HG03108 (cell line): ENCODE results near the gene HS6ST3.

Experiments used
- ATAC-seq: cut with Tn5 transposase; IDR thresholded peaks from one replicate; pipeline ENCODE4 v1.9.1; 2021; ENCODE audit warnings: moderate library complexity; ENCODE audit not compliant: unreplicated experiment

The HS6ST3 gene

GRCh38 chr13:96646101-96646500, 556.2 kb downstream of the HS6ST3 start:
- no peak for ATAC-seq

- no peak for ATAC-seq
Measured at GRCh38 chr13:96646515-96647211, 556.8 kb downstream of the HS6ST3 start.

GRCh38 chr13:96650301-96650886, 560.5 kb downstream of the HS6ST3 start:
- ATAC-seq, result peak; percentile 88

GRCh38 chr13:96651598-96651997, 561.7 kb downstream of the HS6ST3 start:
- ATAC-seq, result no peak

- ATAC-seq, result no peak
Measured at GRCh38 chr13:96652506-96652905, 562.6 kb downstream of the HS6ST3 start.

GRCh38 chr13:96661612-96662011, 571.7 kb downstream of the HS6ST3 start:
- no peak for ATAC-seq

- no peak for ATAC-seq
Measured at GRCh38 chr13:96662036-96662435, 572.1 kb downstream of the HS6ST3 start.

- ATAC-seq, result no peak
Measured at GRCh38 chr13:96667294-96668018, 577.5 kb downstream of the HS6ST3 start.

- ATAC-seq, result no peak
Measured at GRCh38 chr13:96671073-96671472, 581.2 kb downstream of the HS6ST3 start.

- no peak for ATAC-seq
Measured at GRCh38 chr13:96672016-96672415, 582.1 kb downstream of the HS6ST3 start.

- ATAC-seq, result no peak
Measured at GRCh38 chr13:96673825-96674224, 583.9 kb downstream of the HS6ST3 start.

- ATAC-seq, result no peak
Measured at GRCh38 chr13:96677029-96677428, 587.1 kb downstream of the HS6ST3 start.

- ATAC-seq, result no peak
Measured at GRCh38 chr13:96678801-96679200, 588.9 kb downstream of the HS6ST3 start.

- no peak for ATAC-seq
Measured at GRCh38 chr13:96680898-96681297, 591.0 kb downstream of the HS6ST3 start.

GRCh38 chr13:96681766-96682165, 591.9 kb downstream of the HS6ST3 start:
- no peak for ATAC-seq

- no peak for ATAC-seq
Measured at GRCh38 chr13:96684469-96684868, 594.6 kb downstream of the HS6ST3 start.

- no peak for ATAC-seq
Measured at GRCh38 chr13:96684907-96685306, 595.0 kb downstream of the HS6ST3 start.

- ATAC-seq, result no peak
Measured at GRCh38 chr13:96686286-96686685, 596.4 kb downstream of the HS6ST3 start.

GRCh38 chr13:96687191-96687590, 597.3 kb downstream of the HS6ST3 start:
- no peak for ATAC-seq

GRCh38 chr13:96690998-96691397, 601.1 kb downstream of the HS6ST3 start:
- ATAC-seq, result no peak

- ATAC-seq, result no peak
Measured at GRCh38 chr13:96696389-96696900, 606.5 kb downstream of the HS6ST3 start.

GRCh38 chr13:96700657-96701056, 610.8 kb downstream of the HS6ST3 start:
- ATAC-seq, result no peak
